PC-3 (cell line): Measurements from ENCODE around the gene FOXO3. TPM values are rescaled to one million over a fixed set of nuclear protein-coding genes. Genes with fewer than 3 reads are reported as not detected.

Experiments
- ATAC-seq: fragments of 200-7000 bp; cut with Tn5 transposase; 2 replicates; pipeline ENCODE4 v1.9.1; 2020; ENCODE audit warnings: mild to moderate bottlenecking, moderate library complexity
- BruUV-seq: library from RNA; stranded (reverse); fragments of 400-500 nt; replicated peaks from 2 replicates; lab custom pipeline; 2021; lab: Mats Ljungman, UMichigan
- CTCF ChIA-PET: fragments of 300-600 bp; sonication (Branson Sonifier 250); formaldehyde crosslinking; loops from one replicate; lab custom pipeline; 2022; ENCODE audit warnings: antibody characterized with exemption; lab: Charles Lee
- POLR2A ChIA-PET: fragments of 300-600 bp; sonication (Branson Sonifier 250); formaldehyde crosslinking; loops from one replicate; lab custom pipeline; 2022; ENCODE audit warnings: antibody characterized with exemption; ENCODE audit not compliant: unreplicated experiment; lab: Charles Lee
- DNase-seq: peaks from one replicate; pipeline ENCODE4 v3.0.0-alpha.2; 2015
- H2AFZ ChIP-seq: fragments of 300-600 bp; sonication (generic); 2 replicates; pipeline ENCODE4 v1.6.0; 2016; ENCODE audit warnings: antibody characterized with exemption, low read length
- H3F3A ChIP-seq: fragments of 300-600 bp; sonication (generic); one replicate; pipeline ENCODE4 v1.6.0; 2017; ENCODE audit warnings: antibody characterized with exemption, low read length, control low read depth, mild to moderate bottlenecking; ENCODE audit not compliant: unreplicated experiment
- H3K27ac ChIP-seq: fragments of 300-600 bp; sonication (generic); 2 replicates; pipeline ENCODE4 v1.5.1; 2016; ENCODE audit warnings: mild to moderate bottlenecking, low read length
- H3K27me3 ChIP-seq: fragments of 300-600 bp; sonication (generic); 2 replicates; pipeline ENCODE4 v1.6.1; 2016; ENCODE audit warnings: low read length, mixed read lengths
- H3K36me3 ChIP-seq: fragments of 300-600 bp; sonication (generic); 2 replicates; pipeline ENCODE4 v1.6.1; 2016; ENCODE audit warnings: low read depth, mixed run types, low read length, mixed read lengths
- H3K4me1 ChIP-seq: fragments of 300-600 bp; sonication (generic); 2 replicates; pipeline ENCODE4 v1.5.1; 2016; ENCODE audit warnings: low read length; ENCODE audit not compliant: insufficient read depth
- H3K4me2 ChIP-seq: fragments of 300-600 bp; sonication (generic); 2 replicates; pipeline ENCODE4 v1.6.0; 2016; ENCODE audit warnings: low read length
- H3K4me3 ChIP-seq: fragments of 300-600 bp; sonication (generic); 2 replicates; pipeline ENCODE4 v1.5.1; 2016; ENCODE audit warnings: mild to moderate bottlenecking, low read length, mixed read lengths
- H3K79me2 ChIP-seq: fragments of 300-600 bp; sonication (generic); 2 replicates; pipeline ENCODE4 v1.6.1; 2017; ENCODE audit warnings: low read length, mixed read lengths
- H3K9ac ChIP-seq: fragments of 300-600 bp; sonication (generic); 2 replicates; pipeline ENCODE4 v1.6.0; 2016; ENCODE audit warnings: mild to moderate bottlenecking, low read length
- H3K9me2 ChIP-seq: fragments of 300-600 bp; sonication (generic); replicated peaks from 2 replicates; pipeline ENCODE4 v1.6.1; 2016; ENCODE audit warnings: mixed run types, low read length, mixed read lengths
- H3K9me3 ChIP-seq: fragments of 300-600 bp; sonication (generic); 2 replicates; pipeline ENCODE4 v1.6.1; 2016; ENCODE audit warnings: low read length, mixed read lengths
- H4K20me1 ChIP-seq: fragments of 300-600 bp; sonication (generic); 2 replicates; pipeline ENCODE4 v1.6.1; 2016; ENCODE audit warnings: low read length, mixed read lengths
- CTCF ChIP-seq: fragments of 300-600 bp; sonication (generic); conservative IDR thresholded peaks from 2 replicates; pipeline ENCODE4 v1.5.1; 2017; ENCODE audit warnings: antibody characterized with exemption, low read depth, mild to moderate bottlenecking, low read length
- EZH2 ChIP-seq: fragments of 300-600 bp; sonication (generic); IDR thresholded peaks from one replicate; pipeline ENCODE4 v1.6.1; 2017; ENCODE audit warnings: antibody characterized with exemption, mild to moderate bottlenecking, low read length; ENCODE audit not compliant: unreplicated experiment
- EZH2phosphoT487 ChIP-seq: fragments of 300-600 bp; sonication (generic); IDR thresholded peaks from 2 replicates; pipeline ENCODE4 v1.6.1; 2018; ENCODE audit warnings: mild to moderate bottlenecking, antibody characterized with exemption, low read length, borderline replicate concordance
- intact Hi-C: fragments of 100-400 bp; cut with micrococcal nuclease; formaldehyde crosslinking; loops from 2 replicates; pipeline ENCODE4 v1.9.0; 2023
- total RNA-seq: library from RNA; depleted of rRNA; stranded (reverse); fragments of >200 nt; gene quantifications from 2 replicates; pipeline ENCODE4 v1.2.3, GENCODE V29; 2014

Gene FOXO3
- total RNA-seq, 1 experiment from 2014 or later = 12.8 TPM

DNA sequence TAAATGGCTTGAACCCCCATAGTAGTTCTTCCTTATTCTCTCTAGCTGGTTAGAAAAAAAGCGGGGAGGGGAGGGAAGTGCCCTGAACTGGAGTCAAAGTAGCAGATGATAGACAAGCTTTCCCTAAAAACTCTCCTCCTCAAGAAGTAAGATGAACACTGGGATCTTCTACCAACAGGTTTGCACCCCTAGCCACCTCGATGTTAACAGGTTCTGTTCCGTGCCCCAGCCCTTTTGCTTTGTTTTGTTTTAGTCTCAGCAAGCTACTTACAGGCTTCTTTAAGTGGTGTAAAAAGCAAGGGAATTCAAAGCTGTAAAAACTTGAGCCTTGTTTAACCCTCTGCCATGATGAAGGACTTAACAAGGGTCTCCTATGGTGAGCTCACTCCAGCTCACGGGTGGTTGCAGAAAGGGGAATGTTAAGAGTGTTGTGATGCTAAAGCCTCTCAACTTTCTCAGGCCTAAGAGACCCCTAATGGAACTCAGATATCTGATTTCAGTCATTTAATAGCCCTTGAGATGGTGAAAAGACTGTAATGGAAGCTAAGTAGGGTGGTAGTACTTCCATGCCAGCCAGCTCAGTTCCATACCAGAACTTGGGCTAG lies 106.0 kb downstream of the FOXO3 start:
- no peak for ATAC-seq
- DNase-seq = no peak
- Histone ChIP-seq H3F3A (no peaks in the 10 kb centered on the region), H3K9me3 (no peaks in the 10 kb centered on the region), H3K36me3 (peaks cover 14% of the 10 kb centered on the region), H3K79me2 (peaks cover 84% of the 10 kb centered on the region), H3K27ac (no peak overlapping the region), H3K9me2 (no peaks in the 10 kb centered on the region), H3K9ac (no peak overlapping the region), H4K20me1 (no peaks in the 10 kb centered on the region), H3K4me3 (no peak overlapping the region), H2AFZ (no peak overlapping the region), H3K4me1 (peaks cover 19% of the 10 kb centered on the region), H3K27me3 (no peaks in the 10 kb centered on the region), H3K4me2 (no peak overlapping the region)
- ChIA-PET CTCF (no interaction called here), POLR2A (no interaction called here)
- intact Hi-C loops = no loop called here
- TF ChIP-seq EZH2phosphoT487 (no peak), CTCF (no peak), EZH2 (no peak)
- BruUV-seq = no TSS peak

- intact Hi-C loops = no loop called here
- ChIA-PET POLR2A (no interaction called here), CTCF (interaction anchor here (0.9 kb wide), 1 partner anchor 60 kb away, joined by 3 read pairs; no protein-coding TSS in a partner anchor)
- no peaks in the 10 kb centered on the region for H3F3A ChIP-seq
- no peak overlapping the region for H3K27ac ChIP-seq
- no peaks in the 10 kb centered on the region for H3K9me2 ChIP-seq
- peaks cover 85% of the 10 kb centered on the region for H3K79me2 ChIP-seq
- no peaks in the 10 kb centered on the region for H3K27me3 ChIP-seq
- H3K4me3 ChIP-seq = no peak overlapping the region
- ATAC-seq (no peak), DNase-seq (no peak)
- no peak overlapping the region for H2AFZ ChIP-seq
- no peaks in the 10 kb centered on the region for H3K9me3 ChIP-seq
- no TSS peak for BruUV-seq
- H3K36me3 ChIP-seq = peaks cover 14% of the 10 kb centered on the region
- no peak overlapping the region for H3K4me2 ChIP-seq
- H4K20me1 ChIP-seq = no peaks in the 10 kb centered on the region
- TF ChIP-seq EZH2phosphoT487 (no peak), EZH2 (no peak), CTCF (no peak)
- no peak overlapping the region for H3K9ac ChIP-seq
- peaks cover 20% of the 10 kb centered on the region for H3K4me1 ChIP-seq
Measured at GRCh38 chr6:108667993-108668392, 107.3 kb downstream of the FOXO3 start.

DNA sequence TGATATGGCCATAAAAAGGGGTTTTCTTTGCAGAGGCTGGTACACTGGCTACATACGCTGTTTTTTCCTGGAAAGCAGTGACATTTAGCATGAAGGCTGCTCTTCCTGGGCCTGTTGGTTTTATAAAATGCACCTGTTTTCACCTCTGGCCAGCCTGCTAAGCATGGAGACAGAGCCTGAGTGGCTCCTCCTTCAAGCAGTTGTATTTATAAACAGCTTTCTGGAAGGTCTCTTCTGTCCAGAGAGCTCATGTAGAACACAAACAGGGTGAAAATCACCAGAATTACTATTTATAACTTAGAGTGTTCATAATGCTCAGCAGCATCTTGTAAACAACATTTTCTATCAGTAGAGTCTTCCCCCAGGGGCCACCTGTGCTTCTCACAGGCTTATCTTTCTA lies 109.0 kb downstream of the FOXO3 start:
- DNase-seq = no peak

More for the DNA sequence above, 109.0 kb downstream of the FOXO3 start:
- Histone ChIP-seq H3K9me3 (no peaks in the 10 kb centered on the region), H3K9me2 (no peaks in the 10 kb centered on the region), H3F3A (no peaks in the 10 kb centered on the region), H3K79me2 (peaks cover 95% of the 10 kb centered on the region), H4K20me1 (no peaks in the 10 kb centered on the region), H3K4me1 (peaks cover 37% of the 10 kb centered on the region), H3K4me3 (no peak overlapping the region), H2AFZ (no peak overlapping the region), H3K27ac (no peak overlapping the region), H3K27me3 (no peaks in the 10 kb centered on the region), H3K9ac (no peak overlapping the region), H3K36me3 (peaks cover 14% of the 10 kb centered on the region; the same call in 1 of the 2 replicates), H3K4me2 (no peak overlapping the region)
- CTCF ChIA-PET = interaction anchor here (0.6 kb wide), 1 partner anchor 114 kb away, joined by 3 read pairs; no protein-coding TSS in a partner anchor
- no TSS peak for BruUV-seq
- intact Hi-C loops = loop anchor here (5.0 kb wide), 2 partner anchors 62 to 107 kb away; partner anchors contain the start of gene FOXO3
- TF ChIP-seq EZH2phosphoT487 = no peak
- no peak for TF ChIP-seq EZH2
- TF ChIP-seq CTCF = no peak
- POLR2A ChIA-PET = no interaction called here
- no peak for ATAC-seq
